GM18502 (cell line): Measurements from ENCODE around the gene PUSL1.
A peak's percentile ranks its signal among the peaks of the same experiment; 100 is the strongest.

Experiments used
- ATAC-seq: cut with Tn5 transposase; IDR thresholded peaks from one replicate; pipeline ENCODE4 v1.9.1; 2021; ENCODE audit warnings: mild to moderate bottlenecking; ENCODE audit not compliant: unreplicated experiment, poor library complexity

The PUSL1 gene

GRCh38 chr1:1320666-1321448 lies 12.5 kb downstream of the PUSL1 start:
- no peak for ATAC-seq

GRCh38 chr1:1321477-1321876 lies 13.1 kb downstream of the PUSL1 start:
- ATAC-seq, result no peak

GRCh38 chr1:1322418-1322817 lies 14.0 kb downstream of the PUSL1 start:
- ATAC-seq, result no peak

GRCh38 chr1:1322952-1323351 lies 14.6 kb downstream of the PUSL1 start:
- ATAC-seq, result no peak

- ATAC-seq, result peak; percentile 35
Measured at GRCh38 chr1:1324084-1324523, 15.7 kb downstream of the PUSL1 start.

GRCh38 chr1:1324524-1325287 lies 16.3 kb downstream of the PUSL1 start, which contains the start of the genes CPTP and INTS11:
TSS of gene CPTP (plus strand) at chr1:1324802. CDS start at chr1:1326911, 2,109 bp downstream.
TSS of gene INTS11 (minus strand) at chr1:1324660. CDS start at chr1:1324608, 52 bp downstream.
- ATAC-seq, result peak; percentile 70

- no peak for ATAC-seq
Measured at GRCh38 chr1:1325288-1326074, 17.1 kb downstream of the PUSL1 start.

GRCh38 chr1:1326075-1326605 lies 17.7 kb downstream of the PUSL1 start:
- ATAC-seq, result no peak

GRCh38 chr1:1327291-1327690 lies 18.9 kb downstream of the PUSL1 start:
- no peak for ATAC-seq

GRCh38 chr1:1328254-1328653 lies 19.9 kb downstream of the PUSL1 start:
- ATAC-seq, result no peak

- ATAC-seq, result no peak
Measured at GRCh38 chr1:1329304-1330210, 21.2 kb downstream of the PUSL1 start.

- no peak for ATAC-seq
Measured at GRCh38 chr1:1330366-1331067, 22.1 kb downstream of the PUSL1 start.

GRCh38 chr1:1331068-1331965 lies 22.9 kb downstream of the PUSL1 start, which contains the start of gene TAS1R3:
TSS of gene TAS1R3 (plus strand) at chr1:1331280. CDS start at chr1:1331346, 66 bp downstream.
- no peak for ATAC-seq

GRCh38 chr1:1332031-1332755 lies 23.8 kb downstream of the PUSL1 start:
- no peak for ATAC-seq

GRCh38 chr1:1332774-1333480 lies 24.5 kb downstream of the PUSL1 start:
- ATAC-seq, result no peak

- no peak for ATAC-seq
Measured at GRCh38 chr1:1333551-1334241, 25.3 kb downstream of the PUSL1 start.
